GM21526 (cell line): ENCODE data around the gene SFXN3.

Experiments
- ATAC-seq: cut with Tn5 transposase; IDR thresholded peaks from one replicate; pipeline ENCODE4 v1.9.1; 2021; ENCODE audit warnings: moderate library complexity; ENCODE audit not compliant: unreplicated experiment, low FRiP score

The SFXN3 gene

GRCh38 chr10:101053516-101053915 is 22.5 kb downstream of the SFXN3 start:
- ATAC-seq, result no peak

- no peak for ATAC-seq
Measured at GRCh38 chr10:101054351-101054750, 23.3 kb downstream of the SFXN3 start.

GRCh38 chr10:101054876-101055275 is 23.8 kb downstream of the SFXN3 start:
- ATAC-seq, result no peak

- ATAC-seq, result no peak
Measured at GRCh38 chr10:101055411-101055810, 24.4 kb downstream of the SFXN3 start.

GRCh38 chr10:101056365-101057151 is 25.5 kb downstream of the SFXN3 start:
- ATAC-seq, result no peak

GRCh38 chr10:101060036-101060950 is 29.3 kb downstream of the SFXN3 start:
- peak; percentile 45 for ATAC-seq

- ATAC-seq, result peak; percentile 40
Measured at GRCh38 chr10:101060951-101061623, 30.1 kb downstream of the SFXN3 start.

GRCh38 chr10:101061624-101062231 is 30.7 kb downstream of the SFXN3 start, which contains the start of gene KAZALD1:
KAZALD1 (plus strand) TSS chr10:101061989; CDS start chr10:101062593, 604 bp downstream.
- ATAC-seq, result no peak

- ATAC-seq, result no peak
Measured at GRCh38 chr10:101062232-101063049, 31.4 kb downstream of the SFXN3 start.

- ATAC-seq, result no peak
Measured at GRCh38 chr10:101063050-101063525, 32.1 kb downstream of the SFXN3 start.

GRCh38 chr10:101063548-101064414 is 32.7 kb downstream of the SFXN3 start:
- ATAC-seq, result no peak

GRCh38 chr10:101064415-101065030 is 33.5 kb downstream of the SFXN3 start:
- ATAC-seq, result no peak

GRCh38 chr10:101065481-101066145 is 34.6 kb downstream of the SFXN3 start:
- no peak for ATAC-seq

- no peak for ATAC-seq
Measured at GRCh38 chr10:101066146-101066895, 35.3 kb downstream of the SFXN3 start.

- ATAC-seq, result no peak
Measured at GRCh38 chr10:101066896-101067355, 35.9 kb downstream of the SFXN3 start.

- ATAC-seq, result peak; percentile 52
Measured at GRCh38 chr10:101067356-101068083, 36.5 kb downstream of the SFXN3 start.
